HCT116 (cell line): ENCODE measurements around the gene SLC22A7. TPM values are rescaled to one million over a fixed set of nuclear protein-coding genes. Genes with fewer than 3 reads are reported as not detected.

Source experiments
- ATAC-seq: fragments of 200-7000 bp; cut with Tn5 transposase; 2 replicates; pipeline ENCODE4 v1.9.1; 2020; ENCODE audit warnings: mild to moderate bottlenecking, moderate library complexity
- BruUV-seq: library from RNA; stranded (reverse); fragments of 400-500 nt; replicated peaks from 2 replicates; lab custom pipeline; 2021; lab: Mats Ljungman, UMichigan
- CTCF ChIA-PET: fragments of 300-600 bp; sonication (Branson Sonifier 250); formaldehyde crosslinking; loops from one replicate; lab custom pipeline; 2021; ENCODE audit warnings: antibody characterized with exemption; lab: Charles Lee
- POLR2A ChIA-PET: fragments of 300-600, 350-600 bp; sonication (Branson Sonifier 250); formaldehyde crosslinking; loops from one replicate; lab custom pipeline; 2021; ENCODE audit warnings: antibody characterized with exemption; lab: Charles Lee
- RAD21 ChIA-PET, 2 experiments: fragments of 300-600 bp; sonication (Branson Sonifier 250); formaldehyde crosslinking; loops; one replicate each; lab custom pipeline; 2023; ENCODE audit warnings: low total read pairs in 2 of 2; ENCODE audit not compliant: uncharacterized antibody in 2 of 2, unreplicated experiment in 2 of 2, low non-redundant PET in 1 of 2; lab: Charles Lee
- DNase-seq: peaks from one replicate; pipeline ENCODE4 v3.0.0-alpha.2; 2010; ENCODE audit warnings: low read depth, low spot score
- H2AFZ ChIP-seq: fragments of 200-600 bp; shearing (Covaris generic), sonication (generic); 2 replicates; pipeline ENCODE4 v1.6.1; 2017; ENCODE audit warnings: low read depth, mixed run types, mixed read lengths, antibody characterized with exemption, low read length; ENCODE audit not compliant: poor library complexity, severe bottlenecking
- H3K27ac ChIP-seq: 2 replicates; pipeline ENCODE4 v1.5.1; 2012; ENCODE audit warnings: low read depth, low read length
- H3K27me3 ChIP-seq: fragments of 200-600 bp; sonication (generic); 2 replicates; pipeline ENCODE4 v1.6.1; 2016; ENCODE audit warnings: mixed run types, low read length, mixed read lengths; ENCODE audit not compliant: insufficient read depth
- H3K36me3 ChIP-seq, 2 experiments: fragments of 200-500 bp in 1 of 2; fragments of 200-600 bp in 1 of 2; sonication (Bioruptor generic) in 1 of 2; sonication (generic) in 1 of 2; 2 replicates each; pipeline versions ENCODE4 v1.5.1 to v1.6.1; 2014 to 2016; ENCODE audit warnings: low read length in 2 of 2, inconsistent platforms in 1 of 2, mixed read lengths in 1 of 2, mixed run types in 1 of 2; ENCODE audit not compliant: insufficient read depth in 2 of 2, control insufficient read depth in 1 of 2
- H3K4me1 ChIP-seq, 2 experiments: fragments of 200-600 bp in 1 of 2; sonication (generic) in 1 of 2; 2 replicates each; pipeline versions ENCODE4 v1.5.1 to v1.6.1; 2012 to 2017; ENCODE audit warnings: low read length in 2 of 2, inconsistent platforms in 1 of 2, mild to moderate bottlenecking in 1 of 2, mixed read lengths in 1 of 2, mixed run types in 1 of 2, moderate library complexity in 1 of 2; ENCODE audit not compliant: insufficient read depth in 2 of 2, control insufficient read depth in 1 of 2
- H3K4me2 ChIP-seq: fragments of 200-600 bp; sonication (generic); 2 replicates; pipeline ENCODE4 v1.6.1; 2017; ENCODE audit warnings: mixed run types, low read length, mixed read lengths
- H3K4me3 ChIP-seq, 2 experiments: fragments of 200-600 bp in 1 of 2; sonication (generic) in 1 of 2; replicated peaks in 1 of 2; 2 replicates each; pipeline ENCODE4 v1.5.1; 2011 to 2016; ENCODE audit warnings: low read length in 2 of 2, control low read depth in 1 of 2, low read depth in 1 of 2, mild to moderate bottlenecking in 1 of 2, mixed read lengths in 1 of 2, mixed run types in 1 of 2
- H3K79me2 ChIP-seq: fragments of 200-600 bp; sonication (generic); 2 replicates; pipeline ENCODE4 v1.6.1; 2017; ENCODE audit warnings: mild to moderate bottlenecking, mixed run types, low read length, moderate library complexity, mixed read lengths; ENCODE audit not compliant: insufficient read depth
- H3K9ac ChIP-seq: fragments of 200-600 bp; sonication (generic); 2 replicates; pipeline ENCODE4 v1.6.1; 2016; ENCODE audit warnings: low read length, mixed read lengths
- H3K9me2 ChIP-seq: fragments of 200-600 bp; sonication (generic), shearing (Covaris generic); 2 replicates; pipeline ENCODE4 v1.6.1; 2017; ENCODE audit warnings: mixed run types, mild to moderate bottlenecking, moderate library complexity; ENCODE audit not compliant: insufficient read depth
- H3K9me3 ChIP-seq, 2 experiments: fragments of 200-500 bp in 1 of 2; fragments of 200-600 bp in 1 of 2; sonication (Bioruptor generic) in 1 of 2; sonication (generic) in 1 of 2; 2 replicates each; pipeline ENCODE4 v1.6.1; 2014 to 2017; ENCODE audit warnings: low read length in 2 of 2, mixed read lengths in 2 of 2, inconsistent platforms in 1 of 2, low read depth in 1 of 2, mild to moderate bottlenecking in 1 of 2, mixed run types in 1 of 2, moderate library complexity in 1 of 2; ENCODE audit not compliant: control insufficient read depth in 1 of 2, insufficient read depth in 1 of 2
- H4K20me1 ChIP-seq: fragments of 200-600 bp; sonication (generic), shearing (Covaris generic); 2 replicates; pipeline ENCODE4 v1.6.1; 2017; ENCODE audit warnings: mixed run types, mild to moderate bottlenecking, moderate library complexity; ENCODE audit not compliant: insufficient read depth
- ATF3 ChIP-seq: IDR thresholded peaks from 2 replicates; pipeline ENCODE4 v1.6.1; 2012
- CEBPB ChIP-seq: IDR thresholded peaks from 2 replicates; pipeline ENCODE4 v1.6.1; 2012; ENCODE audit warnings: low read depth
- ELF1 ChIP-seq: IDR thresholded peaks from 2 replicates; pipeline ENCODE4 v1.6.1; 2012; ENCODE audit warnings: low read depth, borderline replicate concordance
- EZH2phosphoT487 ChIP-seq: fragments of 200-600 bp; IDR thresholded peaks from 2 replicates; pipeline ENCODE4 v1.6.1; 2018; ENCODE audit warnings: antibody characterized with exemption, borderline replicate concordance
- JUND ChIP-seq: IDR thresholded peaks from 2 replicates; pipeline ENCODE4 v1.6.1; 2012
- POLR2A ChIP-seq: IDR thresholded peaks from 2 replicates; pipeline ENCODE4 v1.7.0; 2011; ENCODE audit warnings: borderline replicate concordance; ENCODE audit not compliant: insufficient read depth, insufficient read length; ENCODE audit errors: extremely low read depth
- RAD21 ChIP-seq: IDR thresholded peaks from 2 replicates; pipeline ENCODE4 v1.6.1; 2012; ENCODE audit warnings: low read depth, mild to moderate bottlenecking
- SIN3A ChIP-seq: IDR thresholded peaks from 2 replicates; pipeline ENCODE4 v1.6.1; 2012; ENCODE audit warnings: low read depth
- SRF ChIP-seq: IDR thresholded peaks from 2 replicates; pipeline ENCODE4 v1.6.1; 2012; ENCODE audit warnings: low read depth
- TCF7L2 ChIP-seq: IDR thresholded peaks from 2 replicates; pipeline ENCODE4 v1.7.0; 2011; ENCODE audit warnings: borderline replicate concordance, inconsistent platforms; ENCODE audit not compliant: insufficient read depth, insufficient read length; ENCODE audit errors: extremely low read depth
- ZNF274 ChIP-seq: fragments of 200-500 bp; sonication (Bioruptor generic); IDR thresholded peaks from 2 replicates; pipeline ENCODE4 v1.6.1; 2014; ENCODE audit warnings: mild to moderate bottlenecking, low read depth, low read length, inconsistent platforms
- intact Hi-C: fragments of 100-400 bp; cut with micrococcal nuclease; formaldehyde crosslinking; loops from 2 replicates; pipeline ENCODE4 v1.10.0; 2022
- total RNA-seq: library from RNA; stranded (reverse); gene quantifications from one replicate; pipeline ENCODE4 v1.2.1, GENCODE V29; 2021; ENCODE audit not compliant: unreplicated experiment
- TF ChIP-seq, protein P1 (sequence below): IDR thresholded peaks from 2 replicates; pipeline ENCODE4 v1.6.1; 2012; ENCODE audit warnings: low read depth

Gene SLC22A7
- total RNA-seq, 1 experiment from 2014 or later = not detected

GRCh38 chr6:43282636-43283513 is 15.2 kb upstream of the SLC22A7 start:
- H3K36me3 ChIP-seq = no peaks in the 10 kb centered on the region
- peaks cover 0 to 11% of the 10 kb centered on the region in 2 experiments; a peak in 2 of 4 replicates for H3K4me1 ChIP-seq
- no peak for DNase-seq
- H2AFZ ChIP-seq = no peak overlapping the region
- no peaks in the 10 kb centered on the region for H3K9me3 ChIP-seq
- POLR2A ChIA-PET = no interaction called here
- H3K9ac ChIP-seq = no peak overlapping the region
- no peak overlapping the region for H3K4me2 ChIP-seq
- BruUV-seq = no TSS peak
- no peaks in the 10 kb centered on the region for H3K79me2 ChIP-seq
- TF ChIP-seq SIN3A = no peak
- ATAC-seq = no peak
- CTCF ChIA-PET = no interaction called here
- H3K27ac ChIP-seq = no peak overlapping the region
- H3K27me3 ChIP-seq = no peaks in the 10 kb centered on the region
- no peak overlapping the region for H3K4me3 ChIP-seq
- intact Hi-C loops = no loop called here
- H4K20me1 ChIP-seq = no peaks in the 10 kb centered on the region
- H3K9me2 ChIP-seq = no peaks in the 10 kb centered on the region
- RAD21 ChIA-PET = no interaction called here

DNA sequence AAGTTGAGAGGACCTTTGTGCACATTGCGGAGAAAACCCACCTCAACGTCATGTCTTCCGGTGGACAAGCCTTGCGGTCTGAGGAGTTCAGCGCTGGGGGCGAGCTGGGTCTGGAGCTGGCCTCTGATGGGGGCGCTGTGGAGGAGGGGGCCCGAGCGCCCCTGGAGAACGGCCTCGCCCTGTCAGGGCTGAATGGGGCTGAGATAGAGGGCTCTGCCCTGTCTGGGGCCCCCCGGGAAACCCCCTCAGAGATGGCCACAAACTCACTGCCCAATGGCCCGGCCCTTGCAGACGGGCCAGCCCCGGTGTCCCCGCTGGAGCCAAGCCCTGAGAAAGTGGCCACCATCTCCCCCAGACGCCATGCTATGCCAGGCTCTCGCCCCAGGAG is 14.6 kb upstream of the SLC22A7 start:
- no peak overlapping the region for H3K4me3 ChIP-seq
- no peak for ATAC-seq

More for the DNA sequence above, 14.6 kb upstream of the SLC22A7 start:
- no peaks in the 10 kb centered on the region for H3K79me2 ChIP-seq
- intact Hi-C loops = no loop called here
- POLR2A ChIA-PET = no interaction called here
- no peaks in the 10 kb centered on the region for H3K36me3 ChIP-seq
- H3K9me3 ChIP-seq = no peaks in the 10 kb centered on the region
- CTCF ChIA-PET = no interaction called here
- no peak overlapping the region for H3K9ac ChIP-seq
- RAD21 ChIA-PET = no interaction called here
- no peaks in the 10 kb centered on the region for H4K20me1 ChIP-seq
- no TSS peak for BruUV-seq
- no peak overlapping the region for H3K4me2 ChIP-seq
- H3K27ac ChIP-seq = no peak overlapping the region
- no peaks in the 10 kb centered on the region for H3K9me2 ChIP-seq
- H3K4me1 ChIP-seq = peaks cover 0 to 4% of the 10 kb centered on the region in 2 experiments; a peak in 2 of 4 replicates
- H2AFZ ChIP-seq = no peak overlapping the region
- no peaks in the 10 kb centered on the region for H3K27me3 ChIP-seq
- TF ChIP-seq RAD21 (no peak), CEBPB (no peak), ATF3 (no peak), ELF1 (no peak), SIN3A (no peak), JUND (no peak), TCF7L2 (no peak), POLR2A (no peak), ZNF274 (no peak), SRF (no peak), EZH2phosphoT487 (no peak)
- TF ChIP-seq, protein P1, sequence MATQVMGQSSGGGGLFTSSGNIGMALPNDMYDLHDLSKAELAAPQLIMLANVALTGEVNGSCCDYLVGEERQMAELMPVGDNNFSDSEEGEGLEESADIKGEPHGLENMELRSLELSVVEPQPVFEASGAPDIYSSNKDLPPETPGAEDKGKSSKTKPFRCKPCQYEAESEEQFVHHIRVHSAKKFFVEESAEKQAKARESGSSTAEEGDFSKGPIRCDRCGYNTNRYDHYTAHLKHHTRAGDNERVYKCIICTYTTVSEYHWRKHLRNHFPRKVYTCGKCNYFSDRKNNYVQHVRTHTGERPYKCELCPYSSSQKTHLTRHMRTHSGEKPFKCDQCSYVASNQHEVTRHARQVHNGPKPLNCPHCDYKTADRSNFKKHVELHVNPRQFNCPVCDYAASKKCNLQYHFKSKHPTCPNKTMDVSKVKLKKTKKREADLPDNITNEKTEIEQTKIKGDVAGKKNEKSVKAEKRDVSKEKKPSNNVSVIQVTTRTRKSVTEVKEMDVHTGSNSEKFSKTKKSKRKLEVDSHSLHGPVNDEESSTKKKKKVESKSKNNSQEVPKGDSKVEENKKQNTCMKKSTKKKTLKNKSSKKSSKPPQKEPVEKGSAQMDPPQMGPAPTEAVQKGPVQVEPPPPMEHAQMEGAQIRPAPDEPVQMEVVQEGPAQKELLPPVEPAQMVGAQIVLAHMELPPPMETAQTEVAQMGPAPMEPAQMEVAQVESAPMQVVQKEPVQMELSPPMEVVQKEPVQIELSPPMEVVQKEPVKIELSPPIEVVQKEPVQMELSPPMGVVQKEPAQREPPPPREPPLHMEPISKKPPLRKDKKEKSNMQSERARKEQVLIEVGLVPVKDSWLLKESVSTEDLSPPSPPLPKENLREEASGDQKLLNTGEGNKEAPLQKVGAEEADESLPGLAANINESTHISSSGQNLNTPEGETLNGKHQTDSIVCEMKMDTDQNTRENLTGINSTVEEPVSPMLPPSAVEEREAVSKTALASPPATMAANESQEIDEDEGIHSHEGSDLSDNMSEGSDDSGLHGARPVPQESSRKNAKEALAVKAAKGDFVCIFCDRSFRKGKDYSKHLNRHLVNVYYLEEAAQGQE = no peak
- no peak for DNase-seq
